ENCODE data around the gene TCF19.

The TCF19 gene

DNA sequence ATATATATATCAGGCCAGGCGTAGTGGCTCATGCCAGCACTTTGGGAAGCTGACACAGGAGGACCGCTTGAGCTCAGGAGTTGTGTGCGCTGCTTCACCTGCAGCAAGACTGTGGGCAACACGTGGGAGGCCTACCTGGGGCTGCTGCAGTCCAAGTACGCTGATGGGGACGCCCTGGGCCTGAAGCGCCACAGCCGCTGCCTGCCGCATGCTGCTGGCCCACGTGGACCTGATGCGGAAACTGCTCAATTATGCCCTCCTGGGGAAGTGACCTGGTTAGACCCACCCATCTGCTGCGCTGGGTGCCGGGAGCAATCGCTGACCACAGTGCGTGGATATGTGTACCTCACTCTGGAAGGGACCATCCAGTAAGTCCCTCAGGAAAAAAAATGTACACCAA, 17.7 kb upstream of the TCF19 start:
- Mint-ChIP-seq H3K9me3 (no peaks in the 10 kb centered on the region), H3K27me3 (peaks cover 5% of the 10 kb centered on the region in 2 donors), H3K4me1 (peaks cover 5 to 7% of the 10 kb centered on the region in 2 donors), H3K4me3 (no peak overlapping the region), H3K27ac (no peak overlapping the region), H3K36me3 (peaks cover 17 to 26% of the 10 kb centered on the region in 2 donors)
- ATAC-seq (replicated peaks) (no peak), DNase-seq (no peak)

- H3K27ac Mint-ChIP-seq: no peak overlapping the region
These were observed 16.0 kb upstream of the TCF19 start for GRCh38 chr6:31142361-31142761.

GRCh38 chr6:31143148-31143547, 15.2 kb upstream of the TCF19 start:
- Mint-ChIP-seq H3K4me1 (peaks cover 3 to 6% of the 10 kb centered on the region in 2 donors), H3K4me3 (no peak overlapping the region), H3K27ac (no peak overlapping the region), H3K27me3 (no peaks in the 10 kb centered on the region), H3K36me3 (peaks cover 21 to 36% of the 10 kb centered on the region in 2 donors), H3K9me3 (no peaks in the 10 kb centered on the region)
- DNase-seq (no peak), ATAC-seq (replicated peaks) (no peak)

More at GRCh38 chr6:31142361-31142761, 16.0 kb upstream of the TCF19 start:
- Mint-ChIP-seq H3K4me3 (no peak overlapping the region), H3K27me3 (peaks cover 4% of the 10 kb centered on the region in 2 donors), H3K4me1 (peaks cover 5 to 6% of the 10 kb centered on the region in 2 donors), H3K9me3 (no peaks in the 10 kb centered on the region), H3K36me3 (peaks cover 21 to 36% of the 10 kb centered on the region in 2 donors)
- ATAC-seq (replicated peaks): no peak
- DNase-seq: no peak

DNA sequence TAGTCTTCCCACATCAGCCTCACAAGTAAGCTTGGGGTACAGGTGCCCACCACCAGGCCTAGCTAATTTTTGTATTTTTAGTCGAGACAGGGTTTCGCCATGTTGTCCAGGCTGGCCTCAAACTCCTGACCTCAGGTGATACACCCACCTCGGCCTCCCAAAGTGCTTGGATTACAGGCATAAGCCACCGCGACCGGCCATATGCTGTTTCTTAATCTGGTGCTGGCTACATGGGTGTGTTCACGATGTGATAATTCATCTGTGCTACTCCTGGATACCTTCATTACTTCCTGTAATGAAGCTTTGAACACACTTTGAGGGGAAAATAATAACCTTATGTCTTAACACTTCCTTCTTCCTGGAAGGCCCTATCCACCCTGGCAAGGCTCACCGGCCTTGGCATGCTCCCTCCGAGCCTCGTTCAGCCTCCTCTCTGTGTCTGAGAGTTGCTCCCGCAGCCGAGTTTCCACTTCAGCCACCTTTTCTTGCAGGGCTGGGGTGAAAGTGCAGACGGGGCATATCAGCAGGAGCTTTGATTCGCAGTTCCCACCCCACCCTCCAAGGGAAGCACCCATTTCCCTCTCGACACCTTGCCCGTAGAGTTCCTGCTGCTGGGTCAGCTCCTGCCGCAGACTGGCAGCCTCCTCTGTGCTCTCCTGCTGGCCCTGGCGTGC, 14.0 kb upstream of the TCF19 start:
- H3K27me3 Mint-ChIP-seq: no peaks in the 10 kb centered on the region
- peaks cover 5 to 9% of the 10 kb centered on the region in 2 donors for H3K4me1 Mint-ChIP-seq
- no peak for DNase-seq
- peaks cover 26 to 41% of the 10 kb centered on the region in 2 donors for H3K36me3 Mint-ChIP-seq
- ATAC-seq (replicated peaks): no peak
- no peak overlapping the region for H3K4me3 Mint-ChIP-seq
- H3K9me3 Mint-ChIP-seq: no peaks in the 10 kb centered on the region
- no peak overlapping the region for H3K27ac Mint-ChIP-seq

GRCh38 chr6:31144970-31145340, 13.4 kb upstream of the TCF19 start:
- H3K36me3 Mint-ChIP-seq: peaks cover 26 to 45% of the 10 kb centered on the region in 2 donors
- no peaks in the 10 kb centered on the region for H3K9me3 Mint-ChIP-seq
- no peak overlapping the region for H3K27ac Mint-ChIP-seq
- no peaks in the 10 kb centered on the region for H3K27me3 Mint-ChIP-seq
- DNase-seq: no peak
- ATAC-seq (replicated peaks): no peak
- peaks cover 5 to 9% of the 10 kb centered on the region in 2 donors for H3K4me1 Mint-ChIP-seq
- no peak overlapping the region for H3K4me3 Mint-ChIP-seq

DNA sequence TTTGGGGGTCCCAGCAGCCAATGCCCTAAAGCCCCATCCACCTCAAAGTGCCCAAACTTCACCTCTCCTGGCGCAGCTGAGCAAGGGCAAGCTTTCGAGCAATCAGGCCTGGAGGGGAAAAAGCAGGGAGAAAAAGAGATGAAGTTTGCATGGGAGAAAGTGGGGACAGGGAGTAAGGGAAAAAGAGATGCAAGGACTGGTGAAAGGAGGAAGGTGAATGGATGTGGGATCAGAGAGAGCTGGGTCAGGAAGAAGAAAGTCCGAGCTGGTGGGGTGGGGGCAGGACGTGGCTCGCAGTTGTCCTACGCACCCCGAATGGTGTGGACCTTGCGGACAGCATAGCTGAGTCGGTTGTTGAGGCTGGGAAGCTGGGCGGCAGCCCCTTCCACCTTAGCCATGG, 13.0 kb upstream of the TCF19 start:
- Mint-ChIP-seq H3K36me3 (peaks cover 26 to 49% of the 10 kb centered on the region in 2 donors), H3K9me3 (no peaks in the 10 kb centered on the region), H3K4me3 (no peak overlapping the region), H3K27ac (no peak overlapping the region), H3K4me1 (peaks cover 5 to 9% of the 10 kb centered on the region in 2 donors), H3K27me3 (no peaks in the 10 kb centered on the region)
- ATAC-seq (replicated peaks): no peak
- DNase-seq: no peak

DNA sequence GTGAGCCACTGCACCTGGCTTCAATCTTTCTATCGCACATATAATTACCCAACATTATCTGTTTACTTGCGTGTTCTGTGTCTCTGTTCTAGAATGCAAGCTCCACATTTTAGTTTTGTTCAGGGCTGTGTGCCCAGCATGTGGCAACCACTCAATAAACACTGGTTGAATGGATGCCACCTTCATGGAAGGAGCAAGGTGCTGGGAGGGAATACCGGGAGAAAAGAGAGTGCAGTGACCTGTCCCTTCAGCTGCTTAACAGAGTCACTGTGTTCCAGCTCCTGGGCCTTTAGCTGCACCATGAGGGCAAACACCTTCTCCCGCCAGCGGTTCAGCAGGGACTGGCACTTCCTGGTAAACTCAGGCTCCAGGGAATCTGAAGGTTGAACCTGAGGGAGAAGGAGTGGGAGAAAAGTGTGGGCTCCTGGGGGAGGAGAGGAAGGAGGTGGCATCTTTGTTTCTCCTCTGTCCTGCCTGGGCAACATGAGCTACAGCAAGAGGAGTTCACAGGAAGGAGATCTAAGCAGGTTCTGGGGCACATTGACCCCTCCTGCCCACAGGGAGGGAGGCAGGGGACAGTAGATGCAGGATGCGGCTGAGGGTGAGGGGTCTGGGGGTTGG, 8.5 kb upstream of the TCF19 start:
- Mint-ChIP-seq H3K9me3 (no peaks in the 10 kb centered on the region), H3K36me3 (peaks cover 26 to 59% of the 10 kb centered on the region in 2 donors), H3K27ac (no peak overlapping the region), H3K4me1 (peaks cover 8 to 9% of the 10 kb centered on the region in 2 donors), H3K4me3 (no peak overlapping the region), H3K27me3 (no peaks in the 10 kb centered on the region)
- DNase-seq: no peak
- no peak for ATAC-seq (replicated peaks)

- no peaks in the 10 kb centered on the region for H3K27me3 Mint-ChIP-seq
- DNase-seq: no peak
- peaks cover 14 to 45% of the 10 kb centered on the region in 2 donors for H3K36me3 Mint-ChIP-seq
- H3K4me1 Mint-ChIP-seq: peaks cover 12 to 21% of the 10 kb centered on the region in 2 donors
- no peak overlapping the region for H3K4me3 Mint-ChIP-seq
- no peak overlapping the region for H3K27ac Mint-ChIP-seq
- no peak for ATAC-seq (replicated peaks)
- H3K9me3 Mint-ChIP-seq: no peaks in the 10 kb centered on the region
These were observed 5.6 kb upstream of the TCF19 start for GRCh38 chr6:31152781-31153180.

- H3K4me3 Mint-ChIP-seq: no peak overlapping the region
- DNase-seq (no peak), ATAC-seq (replicated peaks) (no peak)
- peaks cover 15 to 30% of the 10 kb centered on the region in 2 donors for H3K4me1 Mint-ChIP-seq
- peaks cover 14 to 40% of the 10 kb centered on the region in 2 donors for H3K36me3 Mint-ChIP-seq
- no peaks in the 10 kb centered on the region for H3K27me3 Mint-ChIP-seq
- no peaks in the 10 kb centered on the region for H3K9me3 Mint-ChIP-seq
- H3K27ac Mint-ChIP-seq: no peak overlapping the region
These were observed 4.0 kb upstream of the TCF19 start for GRCh38 chr6:31154436-31154835.

- Mint-ChIP-seq H3K4me1 (peaks cover 17 to 32% of the 10 kb centered on the region in 2 donors), H3K27ac (no peak overlapping the region), H3K27me3 (no peaks in the 10 kb centered on the region), H3K4me3 (no peak overlapping the region), H3K36me3 (peaks cover 15 to 24% of the 10 kb centered on the region in 2 donors), H3K9me3 (no peaks in the 10 kb centered on the region)
- DNase-seq: no peak
- ATAC-seq (replicated peaks): no peak
These were observed 1.7 kb upstream of the TCF19 start for GRCh38 chr6:31156641-31157040.

GRCh38 chr6:31157513-31158139, 763 bp upstream of the TCF19 start, which contains the start of gene CCHCR1:
TSS of gene CCHCR1 (minus strand) at chr6:31157802. CDS start at chr6:31157600, 202 bp downstream.
- H3K36me3 Mint-ChIP-seq: peaks cover 18 to 29% of the 10 kb centered on the region in 2 donors
- DNase-seq (no peak), ATAC-seq (replicated peaks) (peak; percentile 52 to 60)
- peaks cover 17 to 35% of the 10 kb centered on the region in 2 donors for H3K4me1 Mint-ChIP-seq
- H3K27me3 Mint-ChIP-seq: no peaks in the 10 kb centered on the region
- H3K9me3 Mint-ChIP-seq: no peaks in the 10 kb centered on the region
- H3K27ac Mint-ChIP-seq: peak within 1 kb of the TSS; percentile 72
- H3K4me3 Mint-ChIP-seq: peak within 1 kb of the TSS; percentile 95 to 96

DNA sequence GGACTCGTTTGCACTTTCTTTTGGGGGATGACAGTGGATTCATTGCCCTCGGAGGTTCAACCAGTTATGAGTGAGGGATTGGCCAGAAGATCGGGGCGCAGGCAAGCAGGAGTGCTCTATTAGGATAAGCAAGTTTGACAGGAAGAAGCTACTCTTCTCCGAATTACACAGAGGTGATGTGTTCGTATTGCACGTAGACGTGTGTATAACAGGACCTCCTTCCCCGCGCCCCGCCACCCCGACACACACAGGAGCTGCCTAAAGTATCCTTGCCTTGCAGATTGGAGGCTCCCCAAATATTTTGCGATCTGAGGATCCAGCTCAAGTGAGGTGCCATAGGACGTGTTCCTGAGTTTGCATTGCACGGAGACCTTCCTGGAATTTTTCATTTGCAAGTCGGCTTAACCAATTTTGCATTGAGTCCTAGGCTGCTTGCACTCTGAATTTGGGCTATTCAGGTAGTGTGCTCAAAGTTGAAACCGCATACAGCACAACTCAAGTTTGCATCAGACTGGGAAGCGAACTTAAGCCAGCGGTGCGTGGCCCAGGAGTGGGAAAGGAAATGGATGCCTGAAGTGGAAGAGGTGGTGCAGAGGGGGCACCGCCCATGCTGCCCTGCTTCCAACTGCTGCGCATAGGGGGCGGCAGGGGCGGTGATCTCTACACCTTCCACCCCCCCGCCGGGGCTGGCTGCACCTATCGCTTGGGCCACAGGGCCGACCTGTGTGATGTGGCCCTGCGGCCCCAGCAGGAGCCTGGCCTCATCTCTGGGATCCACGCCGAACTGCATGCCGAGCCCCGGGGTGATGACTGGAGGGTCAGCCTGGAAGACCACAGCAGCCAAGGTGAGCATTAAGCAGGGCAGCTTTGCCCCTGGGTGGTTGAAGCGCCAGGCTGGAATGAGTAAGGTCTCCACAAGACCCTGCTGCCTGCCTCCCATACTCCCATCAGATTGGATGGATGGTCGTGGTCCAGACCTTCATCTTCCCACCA, 770 bp downstream of the TCF19 start:
- Mint-ChIP-seq H3K27me3 (no peaks in the 10 kb centered on the region), H3K27ac (peak overlapping the region; percentile 72), H3K4me3 (peak overlapping the region; percentile 95 to 96), H3K9me3 (no peaks in the 10 kb centered on the region), H3K4me1 (peaks cover 23 to 48% of the 10 kb centered on the region in 2 donors), H3K36me3 (peaks cover 13 to 33% of the 10 kb centered on the region in 2 donors)
- ATAC-seq (replicated peaks) (peak; percentile 1 to 7), DNase-seq (no peak)

DNA sequence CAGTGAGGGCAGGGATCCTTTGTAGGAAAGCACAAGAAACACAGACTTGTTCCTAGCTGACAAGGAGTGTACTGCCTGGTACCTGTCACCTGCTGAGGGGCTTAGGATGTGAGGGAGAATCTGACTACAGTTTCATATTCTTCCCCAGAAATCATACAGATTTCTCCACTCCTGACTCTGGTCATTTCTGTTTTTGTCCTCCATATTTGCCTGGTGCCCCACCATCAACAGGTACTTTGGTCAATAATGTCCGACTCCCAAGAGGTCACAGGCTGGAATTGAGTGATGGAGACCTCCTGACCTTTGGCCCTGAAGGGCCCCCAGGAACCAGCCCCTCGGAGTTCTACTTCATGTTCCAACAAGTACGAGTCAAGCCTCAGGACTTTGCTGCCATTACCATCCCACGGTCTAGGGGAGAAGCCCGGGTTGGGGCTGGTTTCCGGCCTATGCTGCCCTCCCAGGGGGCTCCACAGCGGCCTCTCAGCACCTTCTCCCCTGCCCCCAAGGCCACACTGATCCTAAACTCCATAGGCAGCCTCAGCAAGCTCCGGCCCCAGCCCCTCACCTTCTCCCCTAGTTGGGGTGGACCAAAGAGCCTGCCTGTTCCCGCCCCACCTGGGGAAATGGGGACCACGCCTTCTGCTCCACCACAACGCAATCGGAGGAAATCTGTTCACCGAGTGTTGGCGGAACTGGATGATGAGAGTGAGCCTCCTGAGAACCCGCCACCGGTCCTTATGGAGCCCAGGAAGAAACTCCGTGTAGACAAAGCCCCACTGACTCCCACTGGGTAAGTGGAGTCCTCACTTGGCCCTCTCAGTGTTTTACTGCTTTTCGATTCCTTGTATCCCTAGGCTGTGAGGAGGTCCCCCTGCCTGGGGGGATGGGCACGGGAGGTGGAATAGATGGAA, 3.1 kb downstream of the TCF19 start:
- peaks cover 28 to 63% of the 10 kb centered on the region in 2 donors for H3K4me1 Mint-ChIP-seq
- H3K9me3 Mint-ChIP-seq: no peaks in the 10 kb centered on the region
- peak overlapping the region in 1 of 2 donors; percentile 29 for H3K4me3 Mint-ChIP-seq
- H3K27me3 Mint-ChIP-seq: no peaks in the 10 kb centered on the region
- peak overlapping the region; percentile 10 for H3K27ac Mint-ChIP-seq
- H3K36me3 Mint-ChIP-seq: peaks cover 13 to 23% of the 10 kb centered on the region in 2 donors
- ATAC-seq (replicated peaks) (no peak), DNase-seq (no peak)
